Neural progenitor cell (in vitro differentiated cells): ENCODE results near the gene PTPRN2. TPM values are rescaled to one million over a fixed set of nuclear protein-coding genes. Genes with fewer than 3 reads are reported as not detected.
A peak's percentile ranks its signal among the peaks of the same experiment; 100 is the strongest.
"Not testable (repeated sequence)": the region's sequence is repeated elsewhere in the genome, so short reads cannot be mapped to it uniquely, and the experiment has no call there.

Experiments used
- DNase-seq: peaks from one replicate; pipeline ENCODE4 v3.0.0-alpha.2; 2016; ENCODE audit warnings: low spot score
- H2AFZ ChIP-seq: fragments of 200-600 bp; sonication (generic); replicated peaks from 2 replicates; pipeline ENCODE4 v1.6.1; 2016; ENCODE audit warnings: antibody characterized with exemption
- H3F3A ChIP-seq: fragments of 200-600 bp; sonication (generic); 2 replicates; pipeline ENCODE4 v1.6.1; 2016; ENCODE audit warnings: antibody characterized with exemption, low read depth
- H3K27ac ChIP-seq: fragments of 200-600 bp; sonication (generic); 2 replicates; pipeline ENCODE4 v1.5.1; 2016; ENCODE audit warnings: mild to moderate bottlenecking
- H3K27me3 ChIP-seq: fragments of 200-600 bp; sonication (generic); 2 replicates; pipeline ENCODE4 v1.6.1; 2016; ENCODE audit warnings: mild to moderate bottlenecking, moderate library complexity
- H3K36me3 ChIP-seq: fragments of 200-600 bp; sonication (generic); 2 replicates; pipeline ENCODE4 v1.5.1; 2016
- H3K4me1 ChIP-seq: fragments of 200-600 bp; sonication (generic); 2 replicates; pipeline ENCODE4 v1.6.1; 2016; ENCODE audit warnings: mixed run types
- H3K4me2 ChIP-seq: fragments of 200-600 bp; sonication (generic); 2 replicates; pipeline ENCODE4 v1.6.1; 2016
- H3K4me3 ChIP-seq: fragments of 200-600 bp; sonication (generic); 2 replicates; pipeline ENCODE4 v1.5.1; 2016
- H3K79me2 ChIP-seq: fragments of 200-600 bp; sonication (generic); 2 replicates; pipeline ENCODE4 v1.6.1; 2016; ENCODE audit warnings: low read depth
- H3K9ac ChIP-seq: fragments of 200-600 bp; sonication (generic); 2 replicates; pipeline ENCODE4 v1.6.1; 2016
- H3K9me3 ChIP-seq: fragments of 200-600 bp; sonication (generic); 2 replicates; pipeline ENCODE4 v1.5.1; 2016; ENCODE audit warnings: low read depth
- H4K20me1 ChIP-seq: fragments of 200-600 bp; sonication (generic); 2 replicates; pipeline ENCODE4 v1.6.1; 2016; ENCODE audit warnings: low read depth
- H3K27ac Mint-ChIP-seq: 3 replicates; pipeline ENCODE4 v1.8.0; 2021; ENCODE audit warnings: mixed read lengths
- H3K27me3 Mint-ChIP-seq: 2 replicates; pipeline ENCODE4 v1.8.0; 2022; ENCODE audit warnings: low read depth, mild to moderate bottlenecking, inconsistent platforms, moderate library complexity, mixed read lengths; ENCODE audit not compliant: insufficient read depth
- H3K36me3 Mint-ChIP-seq: 3 replicates; pipeline ENCODE4 v1.8.0; 2021; ENCODE audit warnings: mixed read lengths
- H3K4me1 Mint-ChIP-seq: 3 replicates; pipeline ENCODE4 v1.8.0; 2021; ENCODE audit warnings: mixed read lengths
- H3K4me3 Mint-ChIP-seq: 3 replicates; pipeline ENCODE4 v1.8.0; 2021; ENCODE audit warnings: mild to moderate bottlenecking, moderate library complexity, mixed read lengths
- H3K9me3 Mint-ChIP-seq: 3 replicates; pipeline ENCODE4 v1.8.0; 2020; ENCODE audit warnings: mixed read lengths
- CTCF ChIP-seq: fragments of 200-600 bp; sonication (generic); IDR thresholded peaks from 2 replicates; pipeline ENCODE4 v1.5.1; 2017; ENCODE audit warnings: antibody characterized with exemption, mild to moderate bottlenecking
- EZH2 ChIP-seq: fragments of 200-600 bp; sonication (generic); IDR thresholded peaks from 2 replicates; pipeline ENCODE4 v1.6.1; 2017; ENCODE audit warnings: antibody characterized with exemption, mild to moderate bottlenecking, moderate library complexity
- EZH2phosphoT487 ChIP-seq: fragments of 200-600 bp; sonication (generic); IDR thresholded peaks from 2 replicates; pipeline ENCODE4 v1.6.1; 2017; ENCODE audit warnings: antibody characterized with exemption
- total RNA-seq: library from RNA; depleted of rRNA; stranded (reverse); fragments of >200 nt; gene quantifications from 2 replicates; pipeline ENCODE4 v1.2.3, GENCODE V29; 2015; ENCODE audit warnings: low replicate concordance

The PTPRN2 gene
- total RNA-seq, 1 donor from 2014 or later, result 3.0 TPM

DNA sequence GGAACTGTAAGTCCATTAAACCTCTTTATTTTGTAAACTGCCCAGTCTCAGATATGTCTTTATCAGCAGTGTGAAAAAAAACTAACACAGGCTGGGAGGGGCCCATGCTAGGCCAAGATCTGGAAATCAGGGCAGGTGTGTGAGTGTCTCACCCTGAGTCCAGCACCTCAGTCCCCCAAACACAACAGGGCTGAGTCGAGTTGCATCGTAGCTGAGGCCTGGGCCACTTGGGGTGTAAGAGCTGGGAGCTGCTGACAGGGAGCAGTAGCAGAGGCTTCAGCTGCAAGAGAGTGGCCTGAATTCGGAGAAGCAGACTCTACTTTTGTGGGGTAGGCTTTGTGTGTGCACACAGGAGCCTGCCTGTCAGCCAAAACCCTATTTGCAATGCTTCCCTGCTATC lies 553.1 kb downstream of the PTPRN2 start:
- Histone ChIP-seq H3K79me2 (no peaks in the 10 kb centered on the region), H3K4me3 (no peak overlapping the region), H4K20me1 (no peaks in the 10 kb centered on the region), H3F3A (peaks cover 30% of the 10 kb centered on the region), H3K27ac (no peak overlapping the region), H3K9me3 (peaks cover 9% of the 10 kb centered on the region), H3K27me3 (no peaks in the 10 kb centered on the region), H3K4me1 (peaks cover 32% of the 10 kb centered on the region), H2AFZ (no peak overlapping the region), H3K9ac (no peak overlapping the region), H3K36me3 (peaks cover 3% of the 10 kb centered on the region), H3K4me2 (no peak overlapping the region)
- Mint-ChIP-seq H3K4me1 (peaks cover 39% of the 10 kb centered on the region), H3K36me3 (peaks cover 6% of the 10 kb centered on the region), H3K9me3 (peaks cover 21% of the 10 kb centered on the region), H3K27me3 (peaks cover 12% of the 10 kb centered on the region), H3K4me3 (no peak overlapping the region), H3K27ac (no peak overlapping the region)
- no peak for TF ChIP-seq CTCF
- no peak for TF ChIP-seq EZH2phosphoT487
- TF ChIP-seq EZH2, result no peak
- no peak for DNase-seq

DNA sequence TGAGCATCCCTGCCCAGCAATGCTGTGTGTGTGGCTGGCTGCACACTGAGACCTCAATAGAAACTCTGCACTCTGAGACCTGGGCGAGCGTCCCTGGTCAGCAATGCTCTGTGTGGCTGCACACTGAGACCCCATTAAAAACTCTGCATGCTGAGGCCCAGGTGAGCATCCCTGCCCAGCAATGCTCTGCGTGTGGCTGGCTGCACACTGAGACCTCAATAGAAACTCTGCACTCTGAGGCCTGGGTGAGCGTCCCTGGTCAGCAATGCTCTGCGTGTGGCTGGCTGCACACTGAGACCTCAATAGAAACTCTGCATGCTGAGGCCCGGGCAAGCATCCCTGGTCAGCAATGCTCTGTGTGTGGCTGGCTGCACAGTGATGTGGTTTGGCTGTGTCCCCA lies 553.7 kb downstream of the PTPRN2 start:
- H3K79me2 ChIP-seq, H3K27ac Mint-ChIP-seq, H3K27me3 ChIP-seq, H3K36me3 Mint-ChIP-seq, H3K27ac ChIP-seq, H3K9me3 ChIP-seq, H3K36me3 ChIP-seq, H3K9ac ChIP-seq, H3K4me3 ChIP-seq, H4K20me1 ChIP-seq, H2AFZ ChIP-seq, H3K4me2 ChIP-seq, DNase-seq, H3K4me3 Mint-ChIP-seq: not testable (repeated sequence)
- Mint-ChIP-seq H3K4me1 (peaks cover 43% of the 10 kb centered on the region), H3K27me3 (peaks cover 14% of the 10 kb centered on the region), H3K9me3 (peaks cover 15% of the 10 kb centered on the region)
- peaks cover 30% of the 10 kb centered on the region for H3F3A ChIP-seq
- peaks cover 32% of the 10 kb centered on the region for H3K4me1 ChIP-seq

GRCh38 chr7:158033196-158033595 lies 554.4 kb downstream of the PTPRN2 start:
- H3K4me3 Mint-ChIP-seq, result peak overlapping the region; percentile 78

More at GRCh38 chr7:158033196-158033595, 554.4 kb downstream of the PTPRN2 start:
- H3K79me2 ChIP-seq, result no peaks in the 10 kb centered on the region
- peaks cover 30% of the 10 kb centered on the region for H3F3A ChIP-seq
- H3K4me2 ChIP-seq, result peak overlapping the region; percentile 62
- H2AFZ ChIP-seq, result no peak overlapping the region
- Mint-ChIP-seq H3K36me3 (peaks cover 6% of the 10 kb centered on the region), H3K4me1 (peaks cover 43% of the 10 kb centered on the region), H3K9me3 (peaks cover 13% of the 10 kb centered on the region), H3K27me3 (peaks cover 16% of the 10 kb centered on the region), H3K27ac (peak overlapping the region; percentile 95)
- peaks cover 32% of the 10 kb centered on the region for H3K4me1 ChIP-seq
- no peaks in the 10 kb centered on the region for H3K36me3 ChIP-seq
- H3K9me3 ChIP-seq, result no peaks in the 10 kb centered on the region
- no peak for DNase-seq
- H3K9ac ChIP-seq, result no peak overlapping the region
- TF ChIP-seq CTCF (no peak), EZH2phosphoT487 (no peak), EZH2 (no peak)
- H3K27ac ChIP-seq, result peak overlapping the region; percentile 89
- no peak overlapping the region for H3K4me3 ChIP-seq
- H3K27me3 ChIP-seq, result no peaks in the 10 kb centered on the region
- H4K20me1 ChIP-seq, result no peaks in the 10 kb centered on the region
